ENCODE measurements around the gene ATP5F1B.

Gene ATP5F1B

DNA sequence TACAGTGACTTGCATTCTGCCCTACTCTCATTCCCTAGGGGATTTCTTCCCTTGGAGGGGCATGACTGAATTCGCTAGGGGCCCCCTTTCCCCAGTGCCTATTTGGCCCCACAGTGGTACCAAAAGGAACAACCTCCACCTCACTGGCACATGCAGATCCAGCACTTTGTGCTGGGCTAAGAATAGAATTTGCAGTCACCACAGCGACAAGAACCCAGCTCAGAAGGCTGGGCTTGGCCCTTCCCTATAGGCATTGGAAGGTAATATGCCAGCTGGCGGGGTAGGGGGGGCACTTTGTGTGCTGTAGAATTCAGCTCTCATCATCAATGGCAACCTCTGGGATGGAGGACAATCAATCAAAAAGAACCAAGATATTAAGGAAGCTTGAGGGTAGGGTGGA lies 29.5 kb downstream of the ATP5F1B start:
- DNase-seq = no peak

DNA sequence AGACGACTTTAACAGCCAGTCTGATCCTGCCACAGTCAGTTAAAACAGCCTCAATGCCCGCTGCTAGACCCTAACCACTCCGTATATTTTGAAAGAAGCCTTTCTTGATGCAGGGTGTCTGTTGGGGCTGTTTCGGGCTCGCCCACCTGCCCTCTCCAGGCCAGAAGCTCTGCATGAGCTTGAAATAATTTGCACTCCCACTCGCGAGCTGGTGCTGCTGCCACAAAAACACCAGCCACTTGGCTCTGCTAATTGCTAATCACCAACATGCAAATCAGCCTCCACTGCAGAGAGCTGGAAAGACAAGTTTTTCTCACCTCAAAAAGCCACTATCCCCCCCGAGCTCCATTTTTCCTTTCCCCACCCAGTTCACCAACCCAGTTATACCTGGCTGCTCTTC lies 31.2 kb downstream of the ATP5F1B start:
- no peak for DNase-seq

GRCh38 chr12:56604355-56604754 lies 41.4 kb downstream of the ATP5F1B start:
- no peak for DNase-seq

GRCh38 chr12:56602239-56602638 lies 43.5 kb downstream of the ATP5F1B start:
- DNase-seq = no peak

DNA sequence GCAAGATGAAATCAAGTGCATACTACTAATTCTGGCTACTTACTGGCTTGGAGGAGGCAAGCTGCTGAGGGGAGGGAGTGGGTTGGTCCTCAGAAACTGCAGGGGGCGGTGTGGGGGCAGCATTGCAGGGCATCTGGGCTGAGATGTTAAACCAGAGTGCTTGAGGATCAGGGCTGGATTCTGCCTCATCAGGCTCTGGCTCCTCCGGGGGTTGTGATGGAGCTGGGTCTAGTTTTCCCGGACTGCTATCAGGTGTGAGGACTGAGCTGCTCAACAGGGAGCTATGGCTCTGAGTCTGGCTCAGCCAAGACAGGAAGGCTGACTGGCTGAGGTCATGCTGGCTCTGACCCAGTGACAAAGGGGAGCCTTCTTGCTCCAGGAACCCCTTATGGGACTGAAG lies 44.3 kb downstream of the ATP5F1B start:
- peak; percentile 39 for DNase-seq

- DNase-seq = no peak
Measured at GRCh38 chr12:56600753-56601152, 45.0 kb downstream of the ATP5F1B start.

- DNase-seq = no peak
Measured at GRCh38 chr12:56599797-56600196, 46.0 kb downstream of the ATP5F1B start.

- no peak for DNase-seq
Measured at GRCh38 chr12:56599041-56599440, 46.7 kb downstream of the ATP5F1B start.

GRCh38 chr12:56596815-56597214 lies 49.0 kb downstream of the ATP5F1B start:
- DNase-seq = no peak

DNA sequence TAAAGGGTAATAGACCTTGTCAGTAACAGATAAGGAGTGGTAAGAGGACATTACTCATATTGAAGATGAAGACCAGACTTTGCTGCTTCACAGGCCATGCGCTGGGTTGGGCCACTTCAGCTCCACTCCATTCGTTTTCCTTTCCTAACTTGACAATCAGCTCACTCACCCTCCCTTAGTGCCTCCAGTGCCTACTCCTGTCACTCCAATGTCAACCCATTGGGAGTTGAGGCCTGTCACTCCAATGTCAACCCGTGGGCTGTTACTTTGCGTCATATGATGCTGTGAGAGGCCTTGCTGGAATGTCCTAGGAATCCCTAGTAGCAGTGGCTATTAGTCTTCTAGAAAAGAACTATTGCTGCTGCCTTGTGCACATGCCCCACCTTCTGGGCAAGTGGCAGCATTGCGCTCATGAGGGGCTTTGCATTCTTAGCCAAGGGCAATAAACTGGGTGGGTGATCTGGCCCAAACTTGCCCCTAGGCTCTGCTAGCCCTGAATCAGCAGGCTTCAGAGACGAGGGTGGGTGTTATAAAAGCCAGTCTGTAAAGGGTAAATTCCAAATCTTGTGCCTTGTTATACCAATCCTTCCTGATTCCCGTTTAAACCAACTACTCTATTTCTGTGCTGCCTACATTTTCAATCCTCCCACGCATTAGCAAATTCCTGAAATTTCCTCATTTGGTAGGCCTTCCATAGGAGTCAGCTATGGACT lies 51.7 kb downstream of the ATP5F1B start:
- DNase-seq = peak; percentile 59

- DNase-seq = no peak
Measured at GRCh38 chr12:56591961-56592360, 53.8 kb downstream of the ATP5F1B start.

- no peak for DNase-seq
Measured at GRCh38 chr12:56591126-56591525, 54.7 kb downstream of the ATP5F1B start.

DNA sequence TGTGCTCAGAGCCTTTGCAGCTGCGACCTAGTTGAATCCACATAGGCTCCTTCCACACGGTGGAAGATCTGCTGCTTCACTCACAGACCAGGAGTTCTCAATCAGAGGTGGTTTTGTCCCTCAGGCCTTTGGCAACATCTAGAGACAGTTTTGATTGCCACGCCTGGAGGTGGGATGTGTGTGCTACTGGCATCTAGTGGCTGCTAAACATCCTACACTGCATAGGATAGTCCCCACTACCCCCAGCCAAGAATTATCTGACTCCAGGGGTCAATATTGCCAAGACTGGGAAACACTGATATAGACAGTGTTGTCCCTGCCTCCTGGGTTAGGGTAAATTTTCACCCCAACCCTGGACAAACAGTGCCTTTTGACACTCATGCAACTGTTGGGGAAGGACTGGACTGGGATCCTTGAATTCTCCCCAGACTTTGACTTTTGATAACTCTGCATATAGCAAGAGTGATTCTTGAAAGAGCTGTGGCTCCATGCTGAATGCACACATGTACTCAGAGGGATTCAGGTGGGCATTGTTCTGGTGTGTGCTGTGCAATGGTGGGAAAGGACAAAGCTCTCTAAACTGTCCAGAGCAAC lies 55.5 kb downstream of the ATP5F1B start:
- DNase-seq = no peak

DNA sequence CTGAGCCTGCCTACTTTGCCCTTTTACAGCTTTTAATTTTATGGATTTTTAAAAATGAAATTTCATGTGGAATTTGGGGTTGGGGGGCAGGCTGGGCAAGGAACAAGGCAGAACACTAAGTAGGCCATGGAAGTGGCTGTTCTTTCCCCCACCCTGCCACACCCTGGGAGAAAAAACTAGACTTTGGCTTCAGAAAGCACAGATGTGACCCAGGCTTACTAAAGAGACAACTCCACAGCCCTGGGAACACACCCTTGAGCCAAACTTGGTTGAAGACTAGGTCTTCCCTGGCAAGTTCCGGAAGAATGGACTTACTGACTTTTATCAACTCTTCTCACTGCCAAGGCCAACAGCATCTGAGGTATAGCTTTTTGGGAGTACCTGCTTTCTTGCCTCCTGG lies 56.0 kb downstream of the ATP5F1B start:
- DNase-seq = no peak

All from activated CD4-positive, alpha-beta T cell treated with anti-CD3 and anti-CD28 coated beads, Interleukin-2, amount 50 U/mL, for 1 hour (primary cell).